Stomach (tissue), 9 donors: ENCODE measurements around the gene ALDH1A1. TPM values are rescaled to one million over a fixed set of nuclear protein-coding genes. Genes with fewer than 3 reads are reported as not detected.
A peak's percentile ranks its signal among the peaks of the same experiment; 100 is the strongest.

Experiments used
- DNase-seq, 2 donors: peaks; one replicate each; pipeline versions ENCODE4 v3.0.0 to v3.0.0-alpha.2; 2013 to 2019
- H3K27ac ChIP-seq, 5 donors: fragments of 200-600 bp in 4 of 5; sonication (generic) in 4 of 5; one replicate each; pipeline ENCODE4 v1.5.1; 2013 to 2019; ENCODE audit warnings: mild to moderate bottlenecking in 1 of 5, moderate library complexity in 1 of 5
- H3K27me3 ChIP-seq, 3 donors: fragments of 200-600 bp; sonication (generic); one replicate each; pipeline ENCODE4 v1.5.1; 2017 to 2019; ENCODE audit warnings: mixed run types in 1 of 3
- H3K36me3 ChIP-seq, 4 donors: fragments of 200-600 bp; sonication (generic); 1 replicate in 3 of 4; 2 replicates in 1 of 4; pipeline ENCODE4 v1.5.1; 2016 to 2019
- H3K4me1 ChIP-seq, 4 donors: fragments of 200-600 bp; sonication (generic); one replicate each; pipeline ENCODE4 v1.5.1; 2016 to 2019
- H3K4me3 ChIP-seq, 4 donors: fragments of 200-600 bp; sonication (generic) in 3 of 4; one replicate each; pipeline ENCODE4 v1.5.1; 2016 to 2019; ENCODE audit warnings: mild to moderate bottlenecking in 1 of 4
- H3K9me3 ChIP-seq, 4 donors: fragments of 200-600 bp; sonication (generic); one replicate each; pipeline ENCODE4 v1.5.1; 2016 to 2019
- CTCF ChIP-seq, 7 experiments: fragments of 450-650 bp in 4 of 7; fragments of 200-600 bp in 3 of 7; sonication (generic) in 3 of 7; IDR thresholded peaks; one replicate each; pipeline ENCODE4 v1.5.1; 2016 to 2019; ENCODE audit warnings: antibody characterized with exemption in 7 of 7, control low read depth in 2 of 7, mild to moderate bottlenecking in 1 of 7
- EP300 ChIP-seq: sonication (generic); formaldehyde crosslinking; IDR thresholded peaks from one replicate; pipeline ENCODE4 v1.6.1; 2017; ENCODE audit warnings: antibody characterized with exemption
- POLR2A ChIP-seq, 4 donors: fragments of 450-650 bp; IDR thresholded peaks; one replicate each; pipeline ENCODE4 v1.6.1; 2016; ENCODE audit warnings: antibody characterized with exemption in 4 of 4, control low read depth in 2 of 4, mild to moderate bottlenecking in 1 of 4, moderate library complexity in 1 of 4
- POLR2AphosphoS5 ChIP-seq, 3 donors: sonication (generic); formaldehyde crosslinking; IDR thresholded peaks; one replicate each; pipeline ENCODE4 v1.6.1; 2016; ENCODE audit warnings: antibody characterized with exemption in 3 of 3
- WGBS, 5 donors: extraction: QIAGEN DNeasy Blood & Tissue Kit in 3 of 5; methylation state at CpG; one replicate each; pipeline versions ENCODE4 v1.1.5 to v1.1.7; 2013 to 2018; 5-methylcytosine and 5-hydroxymethylcytosine counted together
- intact Hi-C: fragments of 100-400 bp; cut with DNase I; formaldehyde crosslinking; loops from one replicate; pipeline ENCODE4 v1.15.1; 2023; ENCODE audit warnings: low total_unique reads
- polyA plus RNA-seq, 3 donors: library from polyadenylated mRNA; stranded (reverse); fragments of 200-250 nt; gene quantifications; one replicate each; pipeline ENCODE4 v1.2.3, GENCODE V29; 2013
- total RNA-seq, 5 donors: library from RNA; depleted of rRNA; stranded (reverse); fragments of >200 nt; gene quantifications; one replicate each; pipeline versions ENCODE4 v1.1.0 to v1.2.3, GENCODE V29; 2014 to 2016
- donor health status: healthy with polysubstance abuse.
- donor health status: Bipolar disorder and iron deficiency.
- donor health status: healthy.

ALDH1A1 gene
- total and polyA plus RNA-seq, 8 donors, result 92.1 to 423 (median 252) TPM

- H3K9me3 ChIP-seq, result no peaks in the 10 kb centered on the region
- H3K27ac ChIP-seq, result peak overlapping the region in 4 of 5 donors; percentile 73 to 91 (median 78)
- no peak for DNase-seq
- H3K36me3 ChIP-seq, result no peaks in the 10 kb centered on the region
- TF ChIP-seq EP300, result no peak
- TF ChIP-seq CTCF (IDR thresholded peaks at IDR 0.05), result no peak
- TF ChIP-seq POLR2AphosphoS5 (IDR thresholded peaks at IDR 0.05), result no peak
- TF ChIP-seq POLR2A (IDR thresholded peaks at IDR 0.05), result no peak
- intact Hi-C loops, result no loop called here
- WGBS, 5 donors, result 34 to 57% (median 44%) methylated on average over 7 of the region's 7 CpGs
- peak overlapping the region; percentile 35 to 54 (median 41) for H3K4me3 ChIP-seq
- H3K27me3 ChIP-seq, result no peaks in the 10 kb centered on the region
- peaks cover 4 to 66% (median 42%) of the 10 kb centered on the region in 4 donors for H3K4me1 ChIP-seq
These were observed 2.9 kb downstream of the ALDH1A1 start for GRCh38 chr9:72949918-72950325.

- Histone ChIP-seq H3K9me3 (no peaks in the 10 kb centered on the region), H3K4me1 (peaks cover 8 to 66% (median 39%) of the 10 kb centered on the region in 4 donors), H3K4me3 (peak overlapping the region; percentile 24 to 54 (median 38)), H3K36me3 (no peaks in the 10 kb centered on the region), H3K27ac (peak overlapping the region; percentile 73 to 91 (median 78)), H3K27me3 (no peaks in the 10 kb centered on the region)
- DNase-seq, result no peak
- WGBS, 5 donors, result 44 to 78% (median 64%) methylated on average over 1 of the region's 1 CpG
- intact Hi-C loops, result no loop called here
- no peak for TF ChIP-seq POLR2AphosphoS5 (IDR thresholded peaks at IDR 0.05)
- no peak for TF ChIP-seq CTCF (IDR thresholded peaks at IDR 0.05)
- TF ChIP-seq EP300, result no peak
- no peak for TF ChIP-seq POLR2A (IDR thresholded peaks at IDR 0.05)
These were observed 3.6 kb downstream of the ALDH1A1 start for GRCh38 chr9:72949244-72949582.

GRCh38 chr9:72948575-72949243 lies 4.1 kb downstream of the ALDH1A1 start:
- Histone ChIP-seq H3K4me1 (peaks cover 13 to 66% (median 42%) of the 10 kb centered on the region in 4 donors), H3K36me3 (no peaks in the 10 kb centered on the region), H3K27ac (peak overlapping the region; percentile 73 to 91 (median 78)), H3K4me3 (peak overlapping the region; percentile 24 to 54 (median 38)), H3K27me3 (no peaks in the 10 kb centered on the region), H3K9me3 (no peaks in the 10 kb centered on the region)
- 11 to 33% (median 26%) methylated on average over 6 of the region's 6 CpGs for WGBS, 5 donors
- no peak for DNase-seq
- intact Hi-C loops, result no loop called here
- no peak for TF ChIP-seq POLR2AphosphoS5 (IDR thresholded peaks at IDR 0.05)
- TF ChIP-seq POLR2A (IDR thresholded peaks at IDR 0.05), result no peak
- no peak for TF ChIP-seq CTCF (IDR thresholded peaks at IDR 0.05)
- TF ChIP-seq EP300, result no peak

GRCh38 chr9:72947984-72948465 lies 4.8 kb downstream of the ALDH1A1 start:
- intact Hi-C loops, result no loop called here
- 18 to 42% (median 31%) methylated on average over 3 of the region's 3 CpGs for WGBS, 5 donors
- TF ChIP-seq EP300, result no peak
- TF ChIP-seq POLR2AphosphoS5 (IDR thresholded peaks at IDR 0.05), result no peak
- no peak for TF ChIP-seq CTCF (IDR thresholded peaks at IDR 0.05)
- no peak for TF ChIP-seq POLR2A (IDR thresholded peaks at IDR 0.05)
- no peaks in the 10 kb centered on the region for H3K36me3 ChIP-seq
- peak overlapping the region; percentile 73 to 91 (median 77) for H3K27ac ChIP-seq
- H3K4me1 ChIP-seq, result peaks cover 18 to 66% (median 43%) of the 10 kb centered on the region in 4 donors
- peak in 1 of 2 donors; percentile 45 for DNase-seq
- no peaks in the 10 kb centered on the region for H3K27me3 ChIP-seq
- H3K4me3 ChIP-seq, result peak overlapping the region; percentile 24 to 54 (median 38)
- no peaks in the 10 kb centered on the region for H3K9me3 ChIP-seq
